OCI-LY7 (cell line): ENCODE results near the gene DMKN. TPM values are rescaled to one million over a fixed set of nuclear protein-coding genes. Genes with fewer than 3 reads are reported as not detected.

ENCODE experiments used
- BruUV-seq: library from RNA; stranded (reverse); fragments of 400-500 nt; replicated peaks from 2 replicates; lab custom pipeline; 2021; lab: Mats Ljungman, UMichigan
- CTCF ChIA-PET: fragments of 300-600 bp; sonication (Branson Sonifier 250); formaldehyde crosslinking; loops from one replicate; lab custom pipeline; 2022; ENCODE audit warnings: antibody characterized with exemption; ENCODE audit not compliant: unreplicated experiment; lab: Charles Lee
- POLR2A ChIA-PET: fragments of 300-600 bp; sonication (Branson Sonifier 250); formaldehyde crosslinking; loops from one replicate; lab custom pipeline; 2022; ENCODE audit warnings: antibody characterized with exemption; lab: Charles Lee
- DNase-seq: peaks from one replicate; pipeline ENCODE4 v3.0.0-alpha.2; 2015; ENCODE audit warnings: low spot score
- H2AFZ ChIP-seq: fragments of 200-600 bp; sonication (generic), shearing (Covaris generic); 2 replicates; pipeline ENCODE4 v1.6.1; 2014; ENCODE audit warnings: mild to moderate bottlenecking, antibody characterized with exemption, low read length, moderate library complexity
- H3K27ac ChIP-seq: fragments of 200-600 bp; sonication (generic); 2 replicates; pipeline ENCODE4 v1.5.1; 2014; ENCODE audit warnings: mixed run types, low read depth, mild to moderate bottlenecking, moderate library complexity, low read length, inconsistent platforms; ENCODE audit not compliant: poor library complexity, severe bottlenecking
- H3K36me3 ChIP-seq: fragments of 200-600 bp; sonication (generic); 2 replicates; pipeline ENCODE4 v1.6.1; 2014; ENCODE audit warnings: mild to moderate bottlenecking, antibody characterized with exemption, low read length, moderate library complexity, mixed read lengths; ENCODE audit not compliant: insufficient read depth
- H3K4me1 ChIP-seq: fragments of 200-600 bp; sonication (generic); 2 replicates; pipeline ENCODE4 v1.5.1; 2014; ENCODE audit warnings: mild to moderate bottlenecking, low read length; ENCODE audit not compliant: insufficient read depth, poor library complexity, severe bottlenecking
- H3K4me2 ChIP-seq: fragments of 200-600 bp; sonication (generic); 2 replicates; pipeline ENCODE4 v1.6.1; 2014; ENCODE audit warnings: mild to moderate bottlenecking, low read length
- H3K4me3 ChIP-seq: fragments of 200-600 bp; sonication (generic); 2 replicates; pipeline ENCODE4 v1.5.1; 2014; ENCODE audit warnings: mild to moderate bottlenecking, low read depth, low read length; ENCODE audit not compliant: poor library complexity, severe bottlenecking
- H3K79me2 ChIP-seq: fragments of 200-600 bp; sonication (generic); 2 replicates; pipeline ENCODE4 v1.6.1; 2016; ENCODE audit warnings: low read depth, mild to moderate bottlenecking, low read length, moderate library complexity, mixed read lengths; ENCODE audit not compliant: insufficient read depth
- H3K9me2 ChIP-seq: fragments of 200-600 bp; sonication (generic); 2 replicates; pipeline ENCODE4 v1.6.1; 2016; ENCODE audit warnings: mild to moderate bottlenecking, low read length, mixed read lengths; ENCODE audit not compliant: insufficient read depth
- H3K9me3 ChIP-seq: fragments of 200-600 bp; sonication (generic); 2 replicates; pipeline ENCODE4 v1.6.1; 2014; ENCODE audit warnings: mild to moderate bottlenecking, mixed run types, low read length, mixed read lengths
- H4K20me1 ChIP-seq: fragments of 200-600 bp; sonication (generic); 2 replicates; pipeline ENCODE4 v1.6.1; 2014; ENCODE audit warnings: mild to moderate bottlenecking, antibody characterized with exemption, low read length, moderate library complexity, mixed read lengths; ENCODE audit not compliant: insufficient read depth
- CTCF ChIP-seq: fragments of 200-600 bp; sonication (generic); conservative IDR thresholded peaks from 2 replicates; pipeline ENCODE4 v1.5.1; 2014; ENCODE audit warnings: mild to moderate bottlenecking, antibody characterized with exemption, low read length, moderate library complexity, mixed read lengths
- EZH2phosphoT487 ChIP-seq: fragments of 200-600 bp; sonication (generic); IDR thresholded peaks from 2 replicates; pipeline ENCODE4 v1.6.1; 2018; ENCODE audit warnings: low read depth, borderline replicate concordance, mild to moderate bottlenecking, mixed run types, antibody characterized with exemption, low read length, moderate library complexity, mixed read lengths
- intact Hi-C: fragments of 100-400 bp; cut with micrococcal nuclease; formaldehyde crosslinking; loops from one replicate; pipeline ENCODE4 v1.10.0; 2022; ENCODE audit not compliant: unreplicated experiment
- total RNA-seq, 2 experiments: library from RNA; depleted of rRNA in 1 of 2; stranded (reverse); fragments of >200 nt in 1 of 2; shearing (Covaris generic) in 1 of 2; gene quantifications; 2 replicates each; pipeline ENCODE4 v1.2.3, GENCODE V29; 2014 to 2022

Gene DMKN
- total RNA-seq, 2 experiments from 2014 or later = not detected

GRCh38 chr19:35546532-35546931 is 33.1 kb upstream of the DMKN start:
- intact Hi-C loops = loop anchor here (2.0 to 5.0 kb wide), 3 partner anchors 101 to 170 kb away; partner anchors contain the start of gene COX6B1

GRCh38 chr19:35545855-35546381 is 32.5 kb upstream of the DMKN start:
- CTCF ChIA-PET = no interaction called here
- no peaks in the 10 kb centered on the region for H3K9me3 ChIP-seq
- peaks cover 21% of the 10 kb centered on the region for H3K4me1 ChIP-seq
- peak overlapping the region; percentile 73 for H2AFZ ChIP-seq
- peak overlapping the region; percentile 3 for H3K27ac ChIP-seq
- no peaks in the 10 kb centered on the region; the same call in 1 of the 2 replicates for H3K36me3 ChIP-seq
- H3K9me2 ChIP-seq = no peaks in the 10 kb centered on the region
- no TSS peak for BruUV-seq
- peak; percentile 42 for DNase-seq
- H3K4me2 ChIP-seq = peak overlapping the region; percentile 94
- peaks cover 17% of the 10 kb centered on the region; the same call in 1 of the 2 replicates for H3K79me2 ChIP-seq
- H4K20me1 ChIP-seq = no peaks in the 10 kb centered on the region
- no peak for TF ChIP-seq CTCF
- no peak for TF ChIP-seq EZH2phosphoT487
- peak overlapping the region; percentile 80 for H3K4me3 ChIP-seq
- POLR2A ChIA-PET = no interaction called here
- intact Hi-C loops = loop anchor here (1.0 to 5.0 kb wide), 4 partner anchors 66 to 171 kb away; partner anchors contain the start of genes COX6B1 and HAUS5

More at GRCh38 chr19:35546532-35546931, 33.1 kb upstream of the DMKN start:
- Histone ChIP-seq H3K27ac (no peak overlapping the region), H2AFZ (no peak overlapping the region), H3K4me1 (peaks cover 15% of the 10 kb centered on the region), H3K4me3 (peak overlapping the region; percentile 80), H3K79me2 (peaks cover 17% of the 10 kb centered on the region; the same call in 1 of the 2 replicates), H3K36me3 (no peaks in the 10 kb centered on the region; the same call in 1 of the 2 replicates), H3K9me3 (no peaks in the 10 kb centered on the region), H3K4me2 (peak overlapping the region; percentile 94), H4K20me1 (no peaks in the 10 kb centered on the region), H3K9me2 (no peaks in the 10 kb centered on the region)
- BruUV-seq = no TSS peak
- ChIA-PET CTCF (interaction anchor here (0.6 kb wide), 1 partner anchor 160 kb away, joined by 3 read pairs; no protein-coding TSS in a partner anchor), POLR2A (interaction anchor here (1.5 kb wide), 1 partner anchor 99 kb away, joined by 3 read pairs; no protein-coding TSS in a partner anchor)
- TF ChIP-seq CTCF (no peak), EZH2phosphoT487 (no peak)
- no peak for DNase-seq
